GM20431 (cell line): ENCODE results near the gene SH3GL1.

Experiments used
- in situ Hi-C: fragments of 300-500 bp; cut with MseI, MboI; formaldehyde crosslinking; loops from one replicate; pipeline ENCODE4 v1.15.0; 2020; ENCODE audit warnings: low sequenced_read_pairs; ENCODE audit not compliant: unreplicated experiment

SH3GL1 gene

GRCh38 chr19:4402171-4403004 lies 2.0 kb upstream of the SH3GL1 start, which contains the start of gene CHAF1A:
Gene CHAF1A, plus strand, starts transcription at chr19:4402640. Its CDS starts 123 bp downstream, at chr19:4402763.
- in situ Hi-C loops, result no loop called here

- in situ Hi-C loops, result no loop called here
Measured at GRCh38 chr19:4401769-4402170, 1.4 kb upstream of the SH3GL1 start.

- in situ Hi-C loops, result no loop called here
Measured at GRCh38 chr19:4399812-4400134, 574 bp downstream of the SH3GL1 start.

- in situ Hi-C loops, result no loop called here
Measured at GRCh38 chr19:4396949-4397783, 3.2 kb downstream of the SH3GL1 start.

- in situ Hi-C loops, result no loop called here
Measured at GRCh38 chr19:4393947-4394590, 6.3 kb downstream of the SH3GL1 start.

- in situ Hi-C loops, result no loop called here
Measured at GRCh38 chr19:4391701-4392483, 8.5 kb downstream of the SH3GL1 start.

GRCh38 chr19:4391306-4391693 lies 9.0 kb downstream of the SH3GL1 start:
- in situ Hi-C loops, result no loop called here

- in situ Hi-C loops, result no loop called here
Measured at GRCh38 chr19:4390567-4391305, 9.6 kb downstream of the SH3GL1 start.

GRCh38 chr19:4390017-4390566 lies 10.3 kb downstream of the SH3GL1 start:
- in situ Hi-C loops, result no loop called here

- in situ Hi-C loops, result no loop called here
Measured at GRCh38 chr19:4389511-4390016, 10.8 kb downstream of the SH3GL1 start.

- in situ Hi-C loops, result no loop called here
Measured at GRCh38 chr19:4389064-4389375, 11.3 kb downstream of the SH3GL1 start.

- in situ Hi-C loops, result no loop called here
Measured at GRCh38 chr19:4388337-4389063, 11.8 kb downstream of the SH3GL1 start.

GRCh38 chr19:4386041-4386782 lies 14.1 kb downstream of the SH3GL1 start:
- in situ Hi-C loops, result no loop called here

GRCh38 chr19:4385291-4386040 lies 14.9 kb downstream of the SH3GL1 start:
- in situ Hi-C loops, result no loop called here

- in situ Hi-C loops, result no loop called here
Measured at GRCh38 chr19:4380254-4380727, 20.1 kb downstream of the SH3GL1 start.

GRCh38 chr19:4379383-4380253 lies 20.7 kb downstream of the SH3GL1 start:
- in situ Hi-C loops, result no loop called here
